Activated CD8-positive, alpha-beta memory T cell treated with anti-CD3 and anti-CD28 coated beads for 4 hours (primary cell): ENCODE data around the gene RERE.
"Not testable (repeated sequence)": the region's sequence is repeated elsewhere in the genome, so short reads cannot be mapped to it uniquely, and the experiment has no call there.

Experiments
- DNase-seq, 2 donors: peaks; one replicate each; pipeline ENCODE4 v3.0.0-alpha.2; 2020; ENCODE audit warnings: low read depth in 2 of 2

Gene RERE

GRCh38 chr1:8607906-8608305, 209.5 kb downstream of the RERE start:
- no peak for DNase-seq

DNA sequence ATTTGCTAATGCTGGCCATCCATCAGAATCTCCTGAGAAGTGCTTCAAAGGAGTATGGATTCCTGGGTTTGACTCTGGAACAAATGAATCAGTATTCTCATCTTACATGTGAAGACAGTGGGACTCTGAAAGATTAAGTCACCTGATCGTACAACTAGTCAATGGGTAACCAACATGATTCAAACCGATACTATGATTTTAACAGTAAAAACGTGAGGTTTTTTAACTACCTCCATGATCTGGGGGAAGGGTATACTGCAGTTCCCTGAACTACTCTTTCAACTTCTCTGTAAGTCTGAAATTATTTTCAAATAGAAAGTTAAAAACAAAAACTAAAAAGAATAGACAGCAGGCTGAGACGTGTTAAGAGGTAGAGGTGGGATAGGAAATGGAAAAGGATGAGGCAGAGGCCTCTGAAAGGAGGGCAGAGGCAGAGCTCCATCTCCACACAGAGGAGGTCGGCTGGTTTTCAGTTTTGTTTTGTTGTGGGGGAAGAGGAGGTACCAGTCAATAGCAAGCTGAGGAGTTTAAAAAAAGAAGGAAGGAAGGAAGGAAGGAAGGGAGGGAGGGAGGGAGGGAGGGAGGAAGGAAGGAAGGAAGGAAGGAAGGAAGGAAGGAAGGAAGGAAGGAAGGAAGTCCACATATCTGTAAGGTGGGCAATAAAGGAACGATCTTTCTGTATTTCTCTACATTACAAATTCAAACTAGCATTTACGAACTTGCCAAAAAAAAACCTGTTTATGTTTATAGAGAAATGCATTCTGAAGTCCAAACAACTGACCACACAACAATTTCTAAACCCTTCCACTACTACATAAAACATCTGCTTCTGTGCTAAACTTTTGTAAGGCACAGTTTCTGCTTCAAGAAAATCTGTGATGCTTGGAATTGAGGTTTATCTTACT, 213.1 kb downstream of the RERE start:
- DNase-seq: no peak

GRCh38 chr1:8603220-8603616, 214.2 kb downstream of the RERE start:
- no peak for DNase-seq

DNA sequence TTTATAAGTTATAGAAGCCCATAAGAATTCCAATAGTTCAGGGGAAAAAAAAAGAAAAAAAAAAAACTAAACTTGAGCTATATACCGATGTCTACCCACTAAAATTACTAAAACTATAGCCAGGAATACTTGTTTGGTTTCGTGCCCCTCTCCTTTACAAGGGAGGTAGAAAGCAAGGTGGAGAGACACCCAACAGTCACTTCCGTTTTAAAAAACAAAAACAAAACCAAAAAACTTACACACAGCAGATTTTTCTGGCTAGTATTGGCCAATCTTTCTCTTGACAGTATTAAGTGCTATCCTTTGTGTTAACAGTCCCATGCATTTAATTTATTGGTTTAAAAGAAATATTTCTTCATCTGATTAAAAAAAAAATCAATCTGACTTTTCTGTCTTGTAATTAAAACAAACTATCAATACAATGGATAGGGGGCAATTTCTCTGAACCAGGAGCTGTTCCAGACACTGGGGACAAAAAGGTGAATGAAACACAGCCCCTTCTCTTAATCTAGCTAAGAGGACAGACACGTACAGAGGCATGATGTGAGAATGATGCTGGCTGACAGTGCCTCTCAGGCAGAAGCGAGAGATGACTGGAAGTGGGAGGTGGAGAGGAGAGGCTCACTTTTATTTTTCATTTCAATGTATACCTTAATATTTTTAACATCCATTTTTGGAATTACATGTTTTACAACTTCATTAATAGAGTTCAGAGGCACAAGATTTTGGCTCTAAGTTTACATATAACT, 214.8 kb downstream of the RERE start:
- DNase-seq: no peak

- DNase-seq: no peak
These were observed 217.1 kb downstream of the RERE start for GRCh38 chr1:8600336-8600735.

GRCh38 chr1:8599646-8600212, 217.7 kb downstream of the RERE start:
- no peak for DNase-seq

GRCh38 chr1:8598783-8599182, 218.7 kb downstream of the RERE start:
- DNase-seq: no peak

- DNase-seq: no peak
These were observed 219.2 kb downstream of the RERE start for GRCh38 chr1:8598060-8598724.

DNA sequence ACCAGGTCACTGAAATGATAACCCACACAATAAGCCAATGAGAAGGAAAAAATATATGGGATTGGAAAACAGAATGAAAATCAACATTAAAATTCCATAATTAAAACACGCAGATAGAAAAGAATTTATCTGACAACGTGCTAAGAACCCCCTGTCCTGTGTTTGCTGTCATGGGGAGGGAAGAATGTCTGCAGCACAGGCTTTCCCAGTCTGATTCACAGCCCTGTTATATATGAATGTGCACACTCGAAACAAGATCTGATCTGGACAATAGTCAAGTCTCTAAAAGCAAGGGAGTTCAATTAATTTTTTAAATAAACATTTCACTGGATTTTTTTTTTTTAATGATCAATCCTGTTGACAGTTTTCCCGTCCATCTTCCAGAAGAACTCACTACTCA, 220.0 kb downstream of the RERE start:
- DNase-seq: no peak

GRCh38 chr1:8595941-8596340, 221.5 kb downstream of the RERE start:
- DNase-seq: no peak

DNA sequence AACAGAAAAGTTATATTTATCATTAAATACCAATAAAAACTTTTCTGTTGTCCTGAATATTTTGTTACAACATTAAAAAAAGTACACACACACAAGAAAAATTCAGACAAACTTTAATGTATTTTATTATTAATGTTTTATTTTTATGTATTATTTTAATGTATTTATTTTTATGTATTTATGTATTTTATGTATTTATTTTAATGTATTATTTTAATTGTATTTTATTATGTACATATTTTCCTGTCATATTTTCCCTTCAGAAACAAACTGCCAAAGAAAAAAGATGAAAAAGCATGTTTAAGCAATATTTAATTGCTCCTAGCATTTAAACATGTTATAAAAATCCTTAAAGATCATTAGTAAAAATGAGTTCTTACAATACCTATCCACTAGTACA, 222.1 kb downstream of the RERE start:
- no peak for DNase-seq

- not testable (repeated sequence) for DNase-seq
These were observed 224.1 kb downstream of the RERE start for GRCh38 chr1:8593292-8593691.

GRCh38 chr1:8591569-8591968, 225.9 kb downstream of the RERE start:
- DNase-seq: no peak

DNA sequence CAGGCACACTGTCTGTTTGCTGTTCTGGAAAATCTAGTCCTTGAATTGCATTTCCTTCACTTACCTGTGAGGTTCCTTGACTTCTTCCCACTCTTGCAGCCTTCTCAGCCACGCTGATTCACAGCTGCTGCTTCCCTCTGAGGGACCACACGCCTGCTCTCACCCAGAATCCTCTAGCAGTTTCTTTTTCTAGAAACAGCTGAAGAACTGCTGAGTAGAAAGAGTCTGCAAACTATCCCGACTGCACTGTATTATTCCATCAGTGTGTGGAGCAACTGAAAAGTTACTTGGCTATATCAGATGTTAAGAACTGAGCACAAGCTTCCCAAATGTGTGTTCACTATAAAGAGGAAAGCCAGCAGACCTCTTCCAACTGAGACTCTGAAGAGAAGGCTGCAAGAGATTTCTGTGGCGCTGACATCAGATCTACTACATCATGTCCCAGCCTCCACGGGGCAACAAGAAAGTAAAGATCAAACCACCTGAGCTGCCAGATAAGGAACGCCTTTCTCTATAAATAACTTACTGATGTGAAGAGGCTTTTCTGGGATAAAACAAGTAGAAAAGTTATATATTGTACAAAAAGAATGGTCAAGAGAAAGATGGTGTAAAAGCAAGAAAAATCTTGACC, 226.6 kb downstream of the RERE start:
- no peak for DNase-seq

DNA sequence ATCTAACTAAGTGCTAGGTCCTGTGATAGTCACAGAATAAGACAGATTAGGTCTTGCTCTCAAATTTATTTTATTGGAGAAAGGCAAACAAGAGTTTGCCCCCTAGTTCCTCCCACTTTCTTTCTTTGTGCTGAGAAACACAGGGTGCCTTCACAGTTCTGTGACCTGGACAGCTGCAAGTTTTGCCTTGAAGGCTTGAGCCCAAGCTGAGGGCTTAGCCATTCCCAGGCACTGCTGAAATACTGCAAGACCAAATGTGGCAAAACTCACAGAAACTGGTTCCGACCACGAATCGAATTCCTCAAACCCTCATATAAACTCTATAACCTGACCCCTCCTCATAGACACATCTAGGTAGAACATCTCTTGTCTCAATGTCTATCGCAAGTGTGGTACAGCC, 227.9 kb downstream of the RERE start:
- DNase-seq: no peak

DNA sequence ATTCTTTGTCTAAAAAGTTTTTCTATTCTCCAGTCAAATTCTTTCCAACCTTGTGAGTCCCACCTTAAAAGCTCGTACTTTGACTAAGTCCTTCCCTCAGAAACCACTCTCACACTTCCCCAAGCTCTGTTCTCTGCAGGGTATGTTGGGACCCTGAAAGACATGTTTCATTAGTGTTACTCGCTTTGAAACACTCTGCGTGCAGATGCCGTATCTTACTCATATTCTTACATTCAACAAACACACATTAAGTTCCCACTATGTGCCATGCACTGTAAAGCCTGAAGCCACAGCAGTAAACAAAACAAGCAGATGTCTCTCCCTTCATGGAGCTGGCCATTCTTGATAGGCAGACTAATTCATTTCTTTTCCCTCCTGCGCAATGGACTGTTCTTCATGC, 229.7 kb downstream of the RERE start:
- DNase-seq: no peak

DNA sequence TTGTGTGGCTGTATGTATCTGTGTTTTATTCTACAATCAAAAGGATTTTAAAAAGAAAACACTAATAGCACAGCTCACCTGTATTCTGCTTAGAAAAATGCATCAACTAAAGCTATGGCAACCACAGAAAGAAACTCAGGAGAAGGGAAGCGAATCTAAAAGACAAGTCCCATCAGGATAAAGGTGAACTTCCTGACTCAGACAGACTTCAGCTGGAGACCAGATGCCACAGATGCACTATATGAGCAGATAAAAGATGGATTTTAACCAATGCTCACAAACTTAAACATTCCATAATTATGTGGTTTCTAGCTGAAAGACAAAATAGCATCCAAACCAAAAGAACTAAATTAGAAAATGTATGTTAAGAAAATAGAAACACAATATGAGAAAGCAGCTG, 231.0 kb downstream of the RERE start:
- DNase-seq: no peak

DNA sequence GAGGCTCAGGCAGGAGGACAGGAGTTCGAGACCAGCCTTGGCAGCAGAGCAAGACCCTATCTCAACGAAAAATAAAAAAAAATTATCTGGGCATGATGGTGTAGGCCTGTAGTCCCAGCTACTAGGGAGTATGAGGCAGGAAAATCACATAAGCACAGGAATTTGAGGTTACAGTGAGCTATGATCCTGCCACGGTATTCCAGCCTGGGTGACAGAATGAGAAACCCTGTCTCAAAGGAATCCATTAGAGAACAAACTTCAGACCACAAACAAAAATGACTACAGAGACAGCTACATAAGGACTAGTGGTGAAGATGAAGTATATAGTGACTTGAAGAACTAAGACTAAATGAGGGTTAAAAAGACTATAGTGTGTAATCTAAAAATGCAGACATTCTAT, 233.1 kb downstream of the RERE start:
- no peak for DNase-seq

GRCh38 chr1:8583031-8583430, 234.4 kb downstream of the RERE start:
- no peak for DNase-seq

DNA sequence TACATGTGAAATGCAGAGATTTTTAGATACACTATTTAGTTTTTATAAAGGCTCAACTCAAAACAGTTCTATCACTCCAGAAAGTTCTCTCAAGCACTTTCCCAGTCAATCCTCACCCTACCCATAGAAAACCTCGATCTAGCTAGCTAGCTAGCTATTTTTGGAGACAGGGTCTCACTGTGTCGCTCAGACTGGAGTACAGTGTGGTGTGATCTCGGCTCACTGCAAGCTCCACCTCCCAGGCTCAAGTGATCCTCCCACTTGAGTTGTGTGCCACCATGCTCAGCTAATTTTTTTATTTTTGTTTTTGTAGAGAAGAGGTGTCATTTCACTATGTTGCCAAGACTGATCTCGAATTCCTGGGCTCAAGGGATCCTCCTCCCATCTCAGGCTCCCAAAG, 236.9 kb downstream of the RERE start:
- DNase-seq: no peak

DNA sequence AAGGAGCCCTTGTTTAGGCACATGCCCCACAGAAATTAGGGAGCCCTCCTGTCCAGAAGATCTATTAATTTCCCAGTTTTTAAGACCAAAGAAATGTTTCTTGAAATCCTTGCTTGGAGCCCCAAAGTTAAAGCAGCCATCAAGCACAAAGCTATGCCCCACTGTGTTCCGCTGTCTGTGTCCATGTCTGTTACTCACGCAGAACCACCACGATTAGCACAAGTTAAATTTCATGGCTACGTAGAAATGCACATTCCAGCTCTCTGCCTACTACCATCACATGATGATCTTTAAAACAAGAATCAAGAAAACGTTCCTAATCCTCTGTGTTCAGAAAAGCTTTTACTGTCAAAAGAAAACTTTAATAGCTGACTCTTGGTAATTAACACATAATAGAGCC, 238.5 kb downstream of the RERE start:
- DNase-seq: no peak
